DOHH2 (cell line): ENCODE measurements around the gene DNAI4.
"Not testable (repeated sequence)": the region's sequence is repeated elsewhere in the genome, so short reads cannot be mapped to it uniquely, and the experiment has no call there.

Source experiments
- H3F3A ChIP-seq: fragments of 200-600 bp; sonication (generic), shearing (Covaris generic); 2 replicates; pipeline ENCODE4 v1.6.0; 2016; ENCODE audit warnings: antibody characterized with exemption, mild to moderate bottlenecking; ENCODE audit not compliant: control insufficient read depth, insufficient read depth
- H3K27ac ChIP-seq: fragments of 200-600 bp; sonication (generic); 2 replicates; pipeline ENCODE4 v1.5.1; 2014; ENCODE audit warnings: low read depth, mild to moderate bottlenecking, low read length, moderate library complexity
- H3K27me3 ChIP-seq: fragments of 200-600 bp; sonication (generic); 2 replicates; pipeline ENCODE4 v1.6.1; 2014; ENCODE audit warnings: mild to moderate bottlenecking, low read length, mixed read lengths; ENCODE audit not compliant: control insufficient read depth
- H3K36me3 ChIP-seq: fragments of 200-600 bp; sonication (generic); 2 replicates; pipeline ENCODE4 v1.6.1; 2014; ENCODE audit warnings: mild to moderate bottlenecking, low read length, moderate library complexity, mixed read lengths; ENCODE audit not compliant: control insufficient read depth
- H3K4me1 ChIP-seq: fragments of 200-600 bp; sonication (generic); 2 replicates; pipeline ENCODE4 v1.6.1; 2014; ENCODE audit warnings: mild to moderate bottlenecking, low read length, mixed read lengths; ENCODE audit not compliant: control insufficient read depth
- H3K4me2 ChIP-seq: fragments of 200-600 bp; sonication (generic); 2 replicates; pipeline ENCODE4 v1.6.0; 2014; ENCODE audit warnings: mild to moderate bottlenecking, low read length, moderate library complexity
- H3K4me3 ChIP-seq: fragments of 200-600 bp; sonication (generic); 2 replicates; pipeline ENCODE4 v1.5.1; 2014; ENCODE audit warnings: mild to moderate bottlenecking, low read length, mixed read lengths
- H3K79me2 ChIP-seq: fragments of 200-600 bp; sonication (generic); 2 replicates; pipeline ENCODE4 v1.6.1; 2014; ENCODE audit warnings: mild to moderate bottlenecking, low read length, mixed read lengths; ENCODE audit not compliant: control insufficient read depth
- H3K9me2 ChIP-seq: fragments of 200-600 bp; sonication (generic); replicated peaks from 2 replicates; pipeline ENCODE4 v1.6.1; 2014; ENCODE audit warnings: mild to moderate bottlenecking, low read length, mixed read lengths; ENCODE audit not compliant: control insufficient read depth
- H3K9me3 ChIP-seq: fragments of 200-600 bp; sonication (generic); 2 replicates; pipeline ENCODE4 v1.6.1; 2014; ENCODE audit warnings: antibody characterized with exemption, low read length, mixed read lengths; ENCODE audit not compliant: control insufficient read depth, insufficient read depth
- H4K20me1 ChIP-seq: fragments of 200-600 bp; sonication (generic); 2 replicates; pipeline ENCODE4 v1.6.0; 2014; ENCODE audit warnings: low read depth, mild to moderate bottlenecking, antibody characterized with exemption, low read length, moderate library complexity; ENCODE audit not compliant: control insufficient read depth, insufficient read depth
- EZH2phosphoT487 ChIP-seq: fragments of 200-600 bp; sonication (generic); IDR thresholded peaks from 2 replicates; pipeline ENCODE4 v1.6.1; 2017; ENCODE audit warnings: borderline replicate concordance, mild to moderate bottlenecking, antibody characterized with exemption, low read length, moderate library complexity, mixed read lengths
- TF ChIP-seq, protein P1 (sequence below): fragments of 200-600 bp; sonication (generic); IDR thresholded peaks from one replicate; pipeline ENCODE4 v1.5.1; 2014; ENCODE audit warnings: antibody characterized with exemption, mild to moderate bottlenecking, low read depth, low read length; ENCODE audit not compliant: poor library complexity, severe bottlenecking

Gene DNAI4

DNA sequence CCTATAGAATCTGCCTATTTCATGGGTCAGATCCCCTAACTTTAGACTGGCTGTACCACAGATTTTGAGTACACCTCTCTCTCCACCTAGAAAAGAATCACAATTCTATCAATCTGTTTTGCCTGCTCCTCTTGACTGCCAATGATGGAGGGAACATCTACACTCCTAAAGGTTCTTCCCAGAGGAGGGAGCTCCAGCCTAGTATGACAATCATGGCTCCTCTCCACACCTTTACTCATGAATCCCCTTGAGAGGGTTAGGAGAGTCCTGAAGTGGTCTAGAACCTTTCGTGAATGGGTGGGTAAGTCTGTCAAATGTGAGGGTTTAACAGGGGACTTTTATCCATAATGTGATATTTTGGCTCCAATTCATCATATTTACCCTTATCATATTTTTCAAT lies 48.0 kb downstream of the DNAI4 start:
- Histone ChIP-seq H3K9me2 (no peaks in the 10 kb centered on the region; the same call in 1 of the 2 replicates), H3K27ac (no peak overlapping the region), H3K79me2 (no peaks in the 10 kb centered on the region), H3K27me3 (no peaks in the 10 kb centered on the region), H3F3A (no peaks in the 10 kb centered on the region), H3K4me2 (no peak overlapping the region), H3K4me1 (no peaks in the 10 kb centered on the region), H3K36me3 (no peaks in the 10 kb centered on the region), H4K20me1 (no peaks in the 10 kb centered on the region), H3K4me3 (no peak overlapping the region), H3K9me3 (no peaks in the 10 kb centered on the region)
- no peak for TF ChIP-seq EZH2phosphoT487
- TF ChIP-seq, protein P1, sequence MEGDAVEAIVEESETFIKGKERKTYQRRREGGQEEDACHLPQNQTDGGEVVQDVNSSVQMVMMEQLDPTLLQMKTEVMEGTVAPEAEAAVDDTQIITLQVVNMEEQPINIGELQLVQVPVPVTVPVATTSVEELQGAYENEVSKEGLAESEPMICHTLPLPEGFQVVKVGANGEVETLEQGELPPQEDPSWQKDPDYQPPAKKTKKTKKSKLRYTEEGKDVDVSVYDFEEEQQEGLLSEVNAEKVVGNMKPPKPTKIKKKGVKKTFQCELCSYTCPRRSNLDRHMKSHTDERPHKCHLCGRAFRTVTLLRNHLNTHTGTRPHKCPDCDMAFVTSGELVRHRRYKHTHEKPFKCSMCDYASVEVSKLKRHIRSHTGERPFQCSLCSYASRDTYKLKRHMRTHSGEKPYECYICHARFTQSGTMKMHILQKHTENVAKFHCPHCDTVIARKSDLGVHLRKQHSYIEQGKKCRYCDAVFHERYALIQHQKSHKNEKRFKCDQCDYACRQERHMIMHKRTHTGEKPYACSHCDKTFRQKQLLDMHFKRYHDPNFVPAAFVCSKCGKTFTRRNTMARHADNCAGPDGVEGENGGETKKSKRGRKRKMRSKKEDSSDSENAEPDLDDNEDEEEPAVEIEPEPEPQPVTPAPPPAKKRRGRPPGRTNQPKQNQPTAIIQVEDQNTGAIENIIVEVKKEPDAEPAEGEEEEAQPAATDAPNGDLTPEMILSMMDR = no peak

DNA sequence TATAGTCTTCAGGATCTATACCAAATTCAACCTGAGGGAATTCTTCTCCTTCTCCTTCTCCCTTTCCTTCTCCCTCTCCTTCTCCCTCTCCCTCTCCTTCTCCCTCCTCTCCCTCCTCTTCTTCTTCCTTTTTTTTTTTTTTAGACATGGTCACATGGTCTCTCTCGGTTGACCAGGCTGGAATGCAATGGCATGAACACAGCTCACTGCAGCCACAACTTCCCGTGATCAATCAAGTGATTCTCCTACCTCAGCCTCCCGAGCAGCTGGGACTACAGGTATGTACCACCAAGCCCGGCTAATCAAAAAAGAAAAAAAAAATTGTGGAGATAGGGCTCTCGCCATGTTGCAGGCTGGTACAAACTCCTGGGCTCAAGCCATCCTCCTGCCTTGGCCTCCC lies 51.5 kb downstream of the DNAI4 start:
- Histone ChIP-seq H3K4me3 (no peak overlapping the region), H3K9me3 (no peaks in the 10 kb centered on the region), H3F3A (no peaks in the 10 kb centered on the region), H3K36me3 (no peaks in the 10 kb centered on the region), H3K4me1 (no peaks in the 10 kb centered on the region), H3K79me2 (no peaks in the 10 kb centered on the region), H4K20me1 (no peaks in the 10 kb centered on the region), H3K27me3 (no peaks in the 10 kb centered on the region), H3K4me2 (no peak overlapping the region), H3K9me2 (no peaks in the 10 kb centered on the region; the same call in 1 of the 2 replicates), H3K27ac (no peak overlapping the region)
- TF ChIP-seq, protein P1 = no peak
- TF ChIP-seq EZH2phosphoT487 = no peak

DNA sequence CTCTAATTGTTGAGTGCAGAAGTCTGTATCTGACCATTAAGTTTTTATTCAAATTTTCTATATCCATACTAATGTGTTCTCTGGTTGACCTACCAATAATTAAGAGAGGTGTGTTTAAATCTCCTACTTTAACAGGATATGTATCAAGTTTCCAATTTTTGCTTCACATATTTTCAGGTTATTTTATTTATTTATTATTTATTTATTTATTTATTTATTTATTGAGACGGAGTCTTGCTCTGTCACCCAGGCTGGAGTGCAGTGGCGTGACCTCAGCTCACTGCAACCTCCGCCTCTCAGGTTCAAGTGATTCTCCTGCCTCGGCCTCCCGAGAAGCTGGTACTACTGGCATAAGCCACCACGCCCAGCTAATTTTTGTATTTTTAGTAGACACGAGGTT lies 52.6 kb downstream of the DNAI4 start:
- not testable (repeated sequence) for H3K9me3 ChIP-seq, H4K20me1 ChIP-seq, H3K27ac ChIP-seq, H3K36me3 ChIP-seq, H3K4me2 ChIP-seq, H3K4me1 ChIP-seq, H3F3A ChIP-seq, H3K79me2 ChIP-seq, H3K4me3 ChIP-seq, H3K27me3 ChIP-seq, H3K9me2 ChIP-seq

DNA sequence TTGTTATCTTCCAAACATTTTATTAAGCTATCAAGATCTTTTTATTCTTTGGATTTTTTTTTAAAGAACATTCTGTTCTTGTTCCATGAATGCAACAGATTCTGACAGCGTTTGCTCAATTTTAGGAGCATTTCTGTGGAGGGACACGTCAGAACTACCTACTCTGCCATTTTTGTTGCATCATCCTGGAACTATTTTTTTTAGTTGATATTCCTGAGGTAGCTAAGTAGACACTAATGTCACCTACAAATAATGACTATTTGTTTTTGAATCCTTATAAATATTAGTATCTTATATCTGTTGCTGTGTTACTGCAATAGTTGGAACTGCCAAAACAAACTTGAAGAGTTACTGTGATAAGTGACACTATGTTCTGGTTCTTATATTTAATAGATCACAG lies 57.2 kb downstream of the DNAI4 start:
- H3K4me1 ChIP-seq = no peaks in the 10 kb centered on the region
- H3K9me3 ChIP-seq = no peaks in the 10 kb centered on the region
- H3K27me3 ChIP-seq = no peaks in the 10 kb centered on the region
- H3K79me2 ChIP-seq = no peaks in the 10 kb centered on the region
- H3K4me2 ChIP-seq = no peak overlapping the region
- H4K20me1 ChIP-seq = no peaks in the 10 kb centered on the region
- H3K36me3 ChIP-seq = no peaks in the 10 kb centered on the region
- H3K4me3 ChIP-seq = no peak overlapping the region
- no peaks in the 10 kb centered on the region for H3F3A ChIP-seq
- no peak overlapping the region for H3K27ac ChIP-seq
- TF ChIP-seq, protein P1 = no peak
- TF ChIP-seq EZH2phosphoT487 = no peak
- no peaks in the 10 kb centered on the region for H3K9me2 ChIP-seq
